ENCODE measurements around the gene DDX18. TPM values are rescaled to one million over a fixed set of nuclear protein-coding genes. Genes with fewer than 3 reads are reported as not detected.

Gene DDX18
- polyA plus RNA-seq, 1 of the 3 experiments (the other 2 are of a cell fraction): 24.1 TPM

DNA sequence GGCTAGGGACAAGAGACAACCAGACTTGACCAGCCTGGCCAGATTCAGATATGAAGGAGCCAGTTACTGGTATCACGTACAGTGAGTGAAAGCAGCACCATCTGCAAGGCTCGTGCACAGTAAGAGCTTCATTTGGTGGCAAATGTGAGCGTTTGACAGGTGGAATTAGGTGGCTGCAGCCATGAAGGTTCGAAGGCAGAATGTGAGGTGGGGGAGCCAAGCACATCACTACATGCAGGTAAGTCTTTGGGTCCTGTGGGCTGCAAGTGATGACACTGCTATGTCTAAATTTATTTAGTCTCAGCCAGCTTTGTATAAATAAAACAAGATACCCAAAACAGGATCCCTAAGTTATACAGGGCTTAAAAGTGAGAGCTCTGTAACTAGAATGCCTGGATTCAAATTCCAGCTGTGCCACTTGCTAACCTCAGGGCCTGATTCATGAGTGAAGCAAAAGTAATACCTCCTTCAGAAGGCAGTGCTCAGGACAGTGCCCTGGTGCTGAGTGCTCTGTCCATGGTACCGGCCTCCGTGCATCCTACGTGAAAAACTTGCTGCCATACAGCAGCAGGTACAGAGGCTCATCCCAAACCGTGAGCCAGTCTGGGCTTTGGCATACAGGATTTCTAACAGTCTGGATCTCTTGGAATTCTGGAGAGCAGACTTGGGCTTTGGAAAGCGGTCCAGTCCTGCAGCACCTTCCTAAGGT lies 18.6 kb downstream of the DDX18 start:
- no peak for DNase-seq
- peaks cover 0 to 10% of the 10 kb centered on the region in 2 experiments; a peak in 1 of 4 replicates for H3K4me1 ChIP-seq (ENCODE audit: control insufficient read depth in 1 of 2, insufficient read depth in 2 of 2, low read depth in 1 of 2, low read length in 1 of 2)
- H3K9me2 ChIP-seq: no peaks in the 10 kb centered on the region
- ChIA-PET POLR2A (no interaction called here), CTCF (interaction anchor here (0.7 to 4.4 kb wide), 4 partner anchors 13 to 169 kb away, joined by 3 to 94 read pairs (median 21); partner anchors contain the start of gene DDX18)
- no peak overlapping the region for H3K4me2 ChIP-seq
- TF ChIP-seq JUND (IDR thresholded peaks at IDR 0.05): no peak
- TF ChIP-seq SMC3 (IDR thresholded peaks at IDR 0.05; ENCODE audit: low read depth, low read length): no peak
- TF ChIP-seq, protein P1, sequence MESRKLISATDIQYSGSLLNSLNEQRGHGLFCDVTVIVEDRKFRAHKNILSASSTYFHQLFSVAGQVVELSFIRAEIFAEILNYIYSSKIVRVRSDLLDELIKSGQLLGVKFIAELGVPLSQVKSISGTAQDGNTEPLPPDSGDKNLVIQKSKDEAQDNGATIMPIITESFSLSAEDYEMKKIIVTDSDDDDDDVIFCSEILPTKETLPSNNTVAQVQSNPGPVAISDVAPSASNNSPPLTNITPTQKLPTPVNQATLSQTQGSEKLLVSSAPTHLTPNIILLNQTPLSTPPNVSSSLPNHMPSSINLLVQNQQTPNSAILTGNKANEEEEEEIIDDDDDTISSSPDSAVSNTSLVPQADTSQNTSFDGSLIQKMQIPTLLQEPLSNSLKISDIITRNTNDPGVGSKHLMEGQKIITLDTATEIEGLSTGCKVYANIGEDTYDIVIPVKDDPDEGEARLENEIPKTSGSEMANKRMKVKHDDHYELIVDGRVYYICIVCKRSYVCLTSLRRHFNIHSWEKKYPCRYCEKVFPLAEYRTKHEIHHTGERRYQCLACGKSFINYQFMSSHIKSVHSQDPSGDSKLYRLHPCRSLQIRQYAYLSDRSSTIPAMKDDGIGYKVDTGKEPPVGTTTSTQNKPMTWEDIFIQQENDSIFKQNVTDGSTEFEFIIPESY (IDR thresholded peaks at IDR 0.05; ENCODE audit: borderline replicate concordance, low read depth): no peak
- peak; percentile 60; the same call in 1 of the 2 replicates for TF ChIP-seq SIN3A (IDR thresholded peaks at IDR 0.05; ENCODE audit: borderline replicate concordance, low read depth, low read length)
- TF ChIP-seq FOXJ3 (CRISPR knock-in tag; IDR thresholded peaks at IDR 0.05): no peak
- no peak for TF ChIP-seq PBX3 (IDR thresholded peaks at IDR 0.05)
- TF ChIP-seq TCF12 (IDR thresholded peaks at IDR 0.05): no peak
- no peak for TF ChIP-seq ELF1 (IDR thresholded peaks at IDR 0.05)
- no peak for TF ChIP-seq RCOR1 (IDR thresholded peaks at IDR 0.05; ENCODE audit: low read length)
- TF ChIP-seq MXI1 (IDR thresholded peaks at IDR 0.05; ENCODE audit: low read depth, low read length): no peak
- TF ChIP-seq REST (IDR thresholded peaks at IDR 0.05; ENCODE audit: low read depth, low read length): peak; percentile 97
- no peak for TF ChIP-seq USF2 (IDR thresholded peaks at IDR 0.05; ENCODE audit: borderline replicate concordance, low read depth, low read length)
- no peak for TF ChIP-seq EP300 (IDR thresholded peaks at IDR 0.05; ENCODE audit: borderline replicate concordance in 1 of 2, low read depth in 1 of 2, low read length in 1 of 2)
- no peak overlapping the region for H3K27ac ChIP-seq (ENCODE audit: low read depth in 2 of 2, low read length in 1 of 2)
- 94% methylated on average over 5 of the region's 9 CpGs for WGBS (ENCODE audit: low lambda C conversion rate)
- no peaks in the 10 kb centered on the region for H4K20me1 ChIP-seq (ENCODE audit: insufficient read depth)
- no peak overlapping the region for H3K4me3 ChIP-seq (ENCODE audit: low read depth in 2 of 2, low read length in 1 of 2)
- no peaks in the 10 kb centered on the region for H3K27me3 ChIP-seq (ENCODE audit: insufficient read depth)
- peaks cover 4% of the 10 kb centered on the region; the same call in 1 of the 2 replicates for H3K79me2 ChIP-seq (ENCODE audit: insufficient read depth)
- H2AFZ ChIP-seq (ENCODE audit: low read depth): no peak overlapping the region
- no peaks in the 10 kb centered on the region for H3K9me3 ChIP-seq
- H3K9ac ChIP-seq: no peak overlapping the region
- peaks cover 38 to 64% of the 10 kb centered on the region in 2 experiments for H3K36me3 ChIP-seq (replicated peaks in 1 of 2; ENCODE audit: control insufficient read depth in 1 of 2, insufficient read depth in 2 of 2, low read length in 1 of 2)
- peaks cover 8% of the 10 kb centered on the region for H3F3A ChIP-seq (replicated peaks; ENCODE audit: insufficient read depth)
